Activated naive CD8-positive, alpha-beta T cell treated with anti-CD3 and anti-CD28 coated beads for 36 hours (primary cell): ENCODE results near the gene NEUROD2. TPM values are rescaled to one million over a fixed set of nuclear protein-coding genes. Genes with fewer than 3 reads are reported as not detected.

ENCODE experiments used
- DNase-seq: peaks from one replicate; pipeline ENCODE4 v3.0.0; 2021
- H3K27ac Mint-ChIP-seq: one replicate; pipeline ENCODE4 v1.8.0; 2022; ENCODE audit warnings: mild to moderate bottlenecking, moderate library complexity, mixed read lengths
- H3K27me3 Mint-ChIP-seq: one replicate; pipeline ENCODE4 v1.8.0; 2022; ENCODE audit warnings: mild to moderate bottlenecking, mixed read lengths
- H3K36me3 Mint-ChIP-seq: one replicate; pipeline ENCODE4 v1.8.0; 2021; ENCODE audit warnings: mild to moderate bottlenecking, mixed read lengths
- H3K4me1 Mint-ChIP-seq: one replicate; pipeline ENCODE4 v1.8.0; 2021; ENCODE audit warnings: mixed read lengths
- H3K4me3 Mint-ChIP-seq: one replicate; pipeline ENCODE4 v1.8.0; 2022; ENCODE audit warnings: mild to moderate bottlenecking, moderate library complexity, mixed read lengths
- H3K9me3 Mint-ChIP-seq: one replicate; pipeline ENCODE4 v1.8.0; 2022; ENCODE audit warnings: mixed read lengths
- total RNA-seq, 2 experiments: library from RNA; stranded (reverse); gene quantifications; one replicate each; pipeline ENCODE4 v1.2.3, GENCODE V29; 2021

Gene NEUROD2
- total RNA-seq, 2 experiments from 2014 or later, result not detected

DNA sequence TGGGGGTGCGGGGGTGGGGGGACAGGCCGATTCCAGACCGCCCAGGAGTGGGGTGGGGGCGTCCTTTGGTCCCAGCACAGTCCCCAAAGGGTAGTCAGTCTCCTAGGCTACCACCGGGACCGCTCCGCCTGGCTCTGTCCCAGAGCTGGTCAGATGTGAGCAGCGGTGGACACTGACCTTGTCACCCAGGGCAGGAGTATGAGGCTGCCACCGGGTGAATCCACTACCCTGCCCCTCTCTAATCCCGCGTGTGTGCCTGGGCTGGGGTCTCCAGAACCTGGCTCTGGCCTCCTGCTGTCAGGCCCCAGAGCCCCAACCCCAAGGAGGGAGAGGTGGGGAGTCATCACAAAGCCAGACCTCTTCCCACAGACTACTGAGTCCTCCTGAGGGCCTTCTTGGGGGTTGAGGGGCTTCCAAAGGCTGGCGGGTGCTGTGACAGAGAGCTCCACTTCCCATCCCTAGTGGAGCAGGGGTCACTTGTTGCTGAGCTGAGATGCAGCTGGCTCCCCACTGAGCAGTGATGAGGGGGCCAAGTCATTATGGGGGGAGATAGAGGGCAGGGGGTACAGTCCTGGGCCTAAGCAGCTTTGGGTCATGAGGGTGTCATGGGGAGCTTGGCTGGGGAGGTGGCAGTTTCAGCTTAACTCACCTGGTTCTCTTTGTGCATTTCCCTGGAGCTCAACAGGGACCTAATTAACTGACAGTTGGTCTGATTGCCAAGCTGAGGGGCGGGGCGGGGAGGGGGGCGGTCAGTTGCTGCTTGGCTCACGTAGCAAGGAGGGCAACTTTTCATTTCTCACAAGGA, 20.2 kb upstream of the NEUROD2 start:
- no peaks in the 10 kb centered on the region for H3K9me3 Mint-ChIP-seq
- H3K4me1 Mint-ChIP-seq, result peaks cover 12% of the 10 kb centered on the region
- no peaks in the 10 kb centered on the region for H3K36me3 Mint-ChIP-seq
- H3K27ac Mint-ChIP-seq, result no peak overlapping the region
- peaks cover 42% of the 10 kb centered on the region for H3K27me3 Mint-ChIP-seq
- no peak overlapping the region for H3K4me3 Mint-ChIP-seq
- no peak for DNase-seq

DNA sequence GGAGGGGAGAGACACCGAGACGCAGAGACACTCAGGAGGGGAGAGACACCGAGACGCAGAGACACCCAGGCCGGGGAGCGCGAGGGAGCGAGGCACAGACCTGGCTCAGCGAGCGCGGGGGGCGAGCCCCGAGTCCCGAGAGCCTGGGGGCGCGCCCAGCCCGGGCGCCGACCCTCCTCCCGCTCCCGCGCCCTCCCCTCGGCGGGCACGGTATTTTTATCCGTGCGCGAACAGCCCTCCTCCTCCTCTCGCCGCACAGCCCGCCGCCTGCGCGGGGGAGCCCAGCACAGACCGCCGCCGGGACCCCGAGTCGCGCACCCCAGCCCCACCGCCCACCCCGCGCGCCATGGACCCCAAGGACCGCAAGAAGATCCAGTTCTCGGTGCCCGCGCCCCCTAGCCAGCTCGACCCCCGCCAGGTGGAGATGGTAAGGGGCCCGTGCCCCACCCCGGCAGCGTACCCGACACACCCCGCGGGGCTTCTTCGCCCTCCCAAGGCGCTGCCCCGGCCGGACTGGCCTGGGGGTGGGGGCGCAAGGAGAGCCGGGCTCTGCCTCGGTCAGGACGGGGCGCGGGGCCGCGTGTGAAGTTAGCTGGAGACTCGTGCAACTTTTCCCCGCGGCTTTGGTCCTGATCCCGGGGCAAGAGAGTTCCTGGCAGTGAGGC, 19.5 kb upstream of the NEUROD2 start:
- H3K9me3 Mint-ChIP-seq, result no peaks in the 10 kb centered on the region
- no peak overlapping the region for H3K27ac Mint-ChIP-seq
- H3K36me3 Mint-ChIP-seq, result no peaks in the 10 kb centered on the region
- no peak for DNase-seq
- peaks cover 14% of the 10 kb centered on the region for H3K4me1 Mint-ChIP-seq
- H3K4me3 Mint-ChIP-seq, result peak overlapping the region; percentile 50
- H3K27me3 Mint-ChIP-seq, result peaks cover 42% of the 10 kb centered on the region

DNA sequence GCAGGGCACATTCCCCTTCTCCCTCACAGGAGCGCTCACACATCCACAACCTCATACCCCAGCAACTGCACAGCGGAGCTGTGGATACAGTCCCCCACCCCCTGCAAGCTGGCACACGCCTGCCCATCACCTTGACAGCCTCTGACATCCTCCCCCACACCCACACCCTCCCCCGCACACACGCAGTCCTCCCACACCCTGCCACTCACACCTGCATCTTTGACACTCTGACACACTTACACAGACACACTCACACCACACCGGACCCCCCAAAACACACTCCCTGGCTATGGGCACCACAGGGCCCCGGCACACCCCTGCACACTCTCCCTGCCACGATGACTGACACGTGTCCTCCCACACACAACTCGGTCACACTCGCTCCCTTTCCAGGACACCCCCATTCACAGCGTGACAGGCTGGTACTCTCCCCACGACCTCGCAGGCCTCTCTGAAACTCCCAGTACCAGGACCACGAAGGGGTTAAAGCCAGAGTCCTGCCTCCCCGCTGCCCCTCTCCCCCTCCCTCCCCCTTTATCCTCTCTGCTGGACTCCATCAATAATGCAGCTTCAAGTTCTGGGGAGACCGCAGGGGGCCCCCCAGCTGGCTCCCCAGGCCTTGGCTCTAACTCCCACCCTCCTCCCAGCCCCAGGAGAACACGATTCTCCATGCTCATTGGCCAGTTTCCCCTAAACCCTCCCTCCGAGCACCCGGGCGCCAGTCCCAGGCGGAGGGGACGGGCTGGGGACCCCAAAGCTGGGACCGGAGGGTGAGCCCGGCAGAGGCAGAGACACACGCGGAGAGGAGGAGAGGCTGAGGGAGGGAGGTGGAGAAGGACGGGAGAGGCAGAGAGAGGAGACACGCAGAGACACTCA, 18.7 kb upstream of the NEUROD2 start, which contains the start of gene PPP1R1B:
PPP1R1B (plus strand) TSS at position 782 of the 876 bp plus-strand sequence. CDS start 441 bp downstream, outside the sequence.
- Mint-ChIP-seq H3K4me3 (peak within 1 kb of the TSS; percentile 50), H3K27ac (no peak within 1 kb of the TSS), H3K27me3 (peaks cover 42% of the 10 kb centered on the region), H3K36me3 (no peaks in the 10 kb centered on the region), H3K4me1 (peaks cover 19% of the 10 kb centered on the region), H3K9me3 (no peaks in the 10 kb centered on the region)
- DNase-seq, result no peak

DNA sequence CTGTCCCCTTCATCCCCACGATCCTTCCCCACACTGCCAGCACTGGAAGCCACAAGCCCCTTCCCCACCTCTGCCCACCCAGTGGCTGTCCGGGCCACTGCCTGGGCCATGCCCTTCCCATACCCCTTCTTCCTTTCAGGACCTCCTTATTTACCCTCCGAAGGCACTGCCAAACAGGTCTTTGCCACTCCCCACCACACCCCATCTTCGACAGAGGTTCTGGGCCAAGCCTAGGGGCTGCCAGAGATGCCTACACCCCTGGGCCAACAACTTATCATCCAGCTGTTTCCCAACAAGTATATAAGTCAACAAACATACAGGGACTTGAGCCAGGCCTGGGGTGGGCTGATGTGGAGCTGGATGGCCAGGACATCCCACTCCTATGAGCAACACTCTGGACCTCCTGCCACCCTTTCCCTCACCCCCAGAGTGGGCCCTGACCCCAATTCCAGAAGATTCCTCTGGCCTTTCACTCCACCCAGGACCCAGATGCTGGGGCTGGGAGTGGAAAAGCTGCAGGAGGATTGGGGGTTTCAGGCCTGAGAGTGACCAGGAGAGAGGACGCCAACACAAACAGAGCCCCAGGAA, 17.6 kb upstream of the NEUROD2 start:
- no peak overlapping the region for H3K27ac Mint-ChIP-seq
- H3K27me3 Mint-ChIP-seq, result peaks cover 42% of the 10 kb centered on the region
- H3K4me3 Mint-ChIP-seq, result no peak overlapping the region
- no peaks in the 10 kb centered on the region for H3K36me3 Mint-ChIP-seq
- H3K4me1 Mint-ChIP-seq, result peaks cover 19% of the 10 kb centered on the region
- DNase-seq, result no peak
- no peaks in the 10 kb centered on the region for H3K9me3 Mint-ChIP-seq

DNA sequence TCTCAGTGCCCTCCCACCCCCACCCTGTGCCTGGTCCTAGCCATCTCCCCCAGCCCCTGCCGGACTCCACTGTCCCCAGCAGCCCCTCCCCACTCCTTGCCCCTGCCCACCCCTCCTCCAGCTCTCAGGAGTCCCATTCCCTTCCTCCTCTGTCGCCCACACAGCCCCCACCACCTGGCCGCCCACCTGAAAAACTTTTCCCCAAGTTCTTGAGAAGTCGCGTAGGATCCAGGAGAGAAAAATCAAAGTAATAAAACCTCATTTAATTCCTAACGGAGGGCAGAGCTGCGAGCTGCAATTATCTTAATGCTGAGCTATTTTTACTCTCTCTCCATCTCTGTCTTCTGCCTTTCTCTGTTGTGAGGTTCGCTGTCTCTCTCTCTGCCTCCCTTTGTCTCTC, 16.6 kb upstream of the NEUROD2 start:
- no peaks in the 10 kb centered on the region for H3K36me3 Mint-ChIP-seq
- no peak overlapping the region for H3K27ac Mint-ChIP-seq
- H3K4me3 Mint-ChIP-seq, result no peak overlapping the region
- no peak for DNase-seq
- H3K27me3 Mint-ChIP-seq, result peaks cover 42% of the 10 kb centered on the region
- H3K4me1 Mint-ChIP-seq, result peaks cover 19% of the 10 kb centered on the region
- H3K9me3 Mint-ChIP-seq, result no peaks in the 10 kb centered on the region

DNA sequence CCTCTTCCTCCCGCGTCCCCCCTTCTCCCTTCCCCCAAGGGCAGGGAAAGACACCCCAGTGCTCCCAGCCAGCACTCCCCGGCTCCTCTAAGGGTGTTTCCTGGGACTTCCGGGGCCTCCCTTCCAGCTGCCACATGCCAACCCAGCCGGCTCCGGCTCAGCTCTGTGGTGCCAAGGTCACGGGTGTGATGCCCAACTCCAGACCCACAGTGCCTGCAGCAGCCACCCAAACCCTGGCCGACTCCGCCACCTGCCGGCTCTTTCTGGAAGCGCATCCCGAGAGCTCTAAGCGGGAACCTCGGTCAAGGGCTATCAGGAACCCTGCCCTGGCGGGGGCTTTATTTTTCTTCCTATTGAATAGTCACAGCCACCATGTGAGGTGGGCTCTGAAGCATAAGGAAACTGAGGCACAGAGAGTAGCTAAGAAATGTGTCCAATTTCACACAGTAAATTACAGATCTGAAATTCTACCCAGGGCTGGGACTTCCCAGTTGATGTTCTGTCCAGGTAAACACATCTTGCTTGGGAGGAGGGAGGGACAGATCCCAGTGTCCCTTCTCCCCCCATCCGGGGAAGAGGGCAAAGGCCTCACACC, 15.7 kb upstream of the NEUROD2 start:
- peaks cover 37% of the 10 kb centered on the region for H3K27me3 Mint-ChIP-seq
- H3K27ac Mint-ChIP-seq, result no peak overlapping the region
- peaks cover 19% of the 10 kb centered on the region for H3K4me1 Mint-ChIP-seq
- no peak overlapping the region for H3K4me3 Mint-ChIP-seq
- no peaks in the 10 kb centered on the region for H3K36me3 Mint-ChIP-seq
- DNase-seq, result peak; percentile 84
- H3K9me3 Mint-ChIP-seq, result no peaks in the 10 kb centered on the region

DNA sequence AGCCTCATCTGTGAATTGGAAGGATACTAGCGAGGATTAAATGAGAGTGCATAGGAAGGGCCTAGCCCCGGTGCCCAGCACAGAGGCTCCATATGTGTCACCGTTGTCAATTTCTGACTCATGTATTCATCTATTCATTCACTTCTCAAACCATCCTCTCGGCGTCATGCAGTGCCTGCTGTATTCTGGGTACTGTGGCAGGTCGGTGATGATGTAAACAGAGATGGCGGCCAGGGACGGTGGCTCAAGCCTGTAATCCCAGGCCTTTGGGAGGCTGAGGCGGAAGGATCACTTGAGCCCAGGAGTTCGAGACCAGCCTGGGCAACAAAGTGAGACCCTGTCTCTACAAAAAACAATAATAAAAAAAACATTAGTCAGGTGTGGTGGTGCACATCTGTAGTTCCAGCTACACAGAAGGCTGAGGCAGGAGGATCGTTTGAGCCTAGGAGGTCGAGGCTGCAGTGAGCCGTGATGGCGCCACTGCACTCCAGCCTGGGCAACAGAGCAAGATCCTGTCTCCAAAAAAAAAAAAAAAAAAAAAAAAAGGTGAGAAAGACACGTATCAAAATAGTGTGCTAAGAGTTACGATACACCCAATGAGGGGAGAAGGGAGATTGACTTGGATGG, 14.8 kb upstream of the NEUROD2 start:
- H3K36me3 Mint-ChIP-seq, result no peaks in the 10 kb centered on the region
- peaks cover 19% of the 10 kb centered on the region for H3K4me1 Mint-ChIP-seq
- H3K9me3 Mint-ChIP-seq, result no peaks in the 10 kb centered on the region
- peak overlapping the region; percentile 61 for H3K4me3 Mint-ChIP-seq
- H3K27me3 Mint-ChIP-seq, result peaks cover 28% of the 10 kb centered on the region
- H3K27ac Mint-ChIP-seq, result no peak overlapping the region
- DNase-seq, result no peak

DNA sequence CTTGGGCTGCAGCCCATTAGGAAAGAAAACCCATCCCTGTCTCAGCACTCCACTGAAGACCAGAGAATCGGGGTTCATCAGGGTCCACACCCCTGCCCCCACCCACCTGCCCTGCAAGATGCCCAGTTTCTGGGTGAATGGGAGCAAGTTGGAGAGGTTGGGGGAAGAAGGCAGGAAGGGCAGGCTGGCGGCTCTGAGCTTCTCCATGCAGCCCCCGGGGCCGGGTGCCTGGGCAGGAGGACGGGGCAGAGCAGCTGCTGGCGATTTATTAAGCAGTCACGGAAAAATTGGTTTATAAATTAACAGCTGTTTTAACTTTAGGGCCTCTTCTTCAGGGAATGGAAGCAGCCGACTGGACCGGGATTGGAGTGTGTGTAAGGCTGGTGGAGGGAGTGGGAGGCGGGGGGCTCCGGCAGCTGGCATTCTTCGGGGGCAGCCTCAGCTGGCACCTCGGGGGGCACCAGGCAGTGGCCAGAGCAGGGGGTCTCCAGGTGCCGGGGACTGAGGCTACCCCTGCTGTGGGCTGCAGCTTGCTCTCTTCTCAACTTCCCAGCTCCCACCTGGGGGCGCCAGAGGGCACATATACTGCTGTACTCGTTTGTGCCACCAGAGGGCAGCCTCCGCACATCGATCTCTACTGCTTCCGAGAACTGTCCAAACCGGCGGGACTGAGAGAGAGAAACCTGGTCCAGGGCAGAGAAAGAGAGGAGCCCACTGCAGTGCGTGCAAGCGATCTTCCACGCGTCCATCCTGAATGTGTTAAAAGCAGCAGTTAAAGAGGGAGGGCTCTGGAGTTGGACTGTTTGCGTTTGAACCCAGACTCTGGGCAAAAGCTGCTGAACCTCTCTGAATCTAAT, 14.0 kb upstream of the NEUROD2 start:
- no peaks in the 10 kb centered on the region for H3K9me3 Mint-ChIP-seq

DNA sequence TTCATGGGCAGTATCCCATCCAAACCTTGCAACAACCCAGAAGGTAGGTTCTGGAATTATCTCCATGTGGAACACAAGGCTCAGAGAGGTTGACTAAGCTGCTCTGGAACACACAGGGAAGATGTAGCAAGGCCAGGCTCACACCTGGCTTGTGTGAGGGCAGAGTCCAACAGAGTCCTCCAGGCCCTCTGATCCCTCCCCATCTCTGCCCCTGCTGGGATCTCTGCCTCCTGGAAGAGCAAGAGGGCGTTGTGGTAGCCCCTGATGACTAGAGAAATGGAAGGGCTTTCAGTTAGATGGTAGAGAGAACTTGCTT, 12.0 kb upstream of the NEUROD2 start:
- Mint-ChIP-seq H3K27me3 (peaks cover 14% of the 10 kb centered on the region), H3K36me3 (no peaks in the 10 kb centered on the region), H3K9me3 (no peaks in the 10 kb centered on the region), H3K27ac (no peak overlapping the region), H3K4me3 (no peak overlapping the region), H3K4me1 (peaks cover 13% of the 10 kb centered on the region)
- no peak for DNase-seq

More for the DNA sequence above, 14.0 kb upstream of the NEUROD2 start:
- H3K27me3 Mint-ChIP-seq, result peaks cover 26% of the 10 kb centered on the region
- no peaks in the 10 kb centered on the region for H3K36me3 Mint-ChIP-seq
- H3K4me3 Mint-ChIP-seq, result peak overlapping the region; percentile 61
- H3K4me1 Mint-ChIP-seq, result peaks cover 18% of the 10 kb centered on the region
- DNase-seq, result peak; percentile 82
- no peak overlapping the region for H3K27ac Mint-ChIP-seq

DNA sequence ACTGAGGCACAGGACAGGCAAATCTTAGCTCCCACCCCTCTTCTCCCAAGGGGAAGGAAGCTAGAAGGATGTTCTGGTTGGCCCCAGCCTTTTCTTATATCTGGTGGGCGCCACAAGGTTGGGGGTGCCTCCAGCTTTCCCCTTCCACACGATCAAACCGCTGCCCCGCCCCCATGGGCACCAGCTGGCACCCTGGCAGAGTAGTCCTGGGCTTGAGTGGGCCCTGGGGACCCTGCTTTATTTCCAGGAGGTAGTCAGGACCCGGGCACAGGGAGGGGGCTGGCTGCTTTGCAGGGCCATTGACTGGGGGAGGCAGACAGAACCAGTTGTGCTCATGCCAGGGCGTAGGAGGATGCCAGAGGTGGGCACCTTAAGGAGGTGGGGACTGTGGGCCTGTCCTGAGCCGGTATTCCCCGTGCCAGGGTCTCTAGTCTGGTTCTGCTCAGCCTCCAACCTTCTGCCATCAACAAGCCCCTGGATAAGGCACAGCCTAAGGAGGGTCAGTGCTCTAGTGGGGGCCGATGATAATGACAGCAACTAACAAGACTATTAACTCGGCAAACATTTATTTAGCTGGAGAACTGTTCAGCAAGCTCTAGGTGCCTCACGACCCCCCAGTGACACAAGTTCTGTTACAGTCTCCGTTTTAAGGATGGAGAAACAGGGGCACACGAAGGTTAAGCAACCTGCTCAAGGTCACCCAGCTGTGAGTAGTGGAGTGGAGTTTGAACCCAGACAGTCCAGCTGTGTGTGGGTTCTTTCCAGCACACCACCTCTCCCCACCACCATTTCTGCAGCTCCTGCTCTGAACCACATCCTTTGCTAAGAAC, 11.5 kb upstream of the NEUROD2 start:
- Mint-ChIP-seq H3K4me1 (peaks cover 13% of the 10 kb centered on the region), H3K4me3 (no peak overlapping the region), H3K27me3 (peaks cover 12% of the 10 kb centered on the region), H3K9me3 (no peaks in the 10 kb centered on the region), H3K27ac (no peak overlapping the region), H3K36me3 (no peaks in the 10 kb centered on the region)
- no peak for DNase-seq

DNA sequence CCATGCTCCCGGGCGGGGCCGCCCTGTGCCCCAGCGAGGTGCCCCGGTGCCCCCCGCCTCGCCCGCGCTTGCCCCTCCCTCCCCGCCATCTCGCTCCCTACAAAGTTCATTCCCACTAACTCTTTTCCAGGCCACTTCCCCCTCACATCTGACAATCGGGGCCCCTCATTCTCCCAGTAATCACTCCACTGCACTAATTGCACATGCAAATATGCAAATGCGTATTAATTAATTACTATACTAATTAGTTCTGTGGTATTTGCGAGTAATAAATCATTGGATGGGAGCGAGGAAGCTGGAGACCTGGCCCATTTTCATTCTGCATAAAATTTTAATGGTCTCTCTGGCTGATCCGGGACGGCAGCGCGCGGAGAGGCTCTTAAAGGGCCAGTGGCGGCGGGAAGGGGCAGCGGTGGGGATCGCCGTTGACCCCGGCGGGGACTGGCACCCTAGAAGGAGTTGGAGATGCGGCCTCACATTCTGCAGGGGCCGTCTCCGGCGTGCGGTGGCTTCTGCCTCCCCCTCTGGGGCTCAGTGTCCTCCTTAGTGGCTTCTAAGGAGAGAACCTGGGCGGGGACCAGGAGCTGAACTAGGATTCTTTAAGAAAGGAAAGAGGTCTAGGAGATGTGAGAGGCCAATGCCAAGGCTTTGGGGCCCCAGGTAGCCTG, 10.7 kb upstream of the NEUROD2 start:
- no peak for DNase-seq
- Mint-ChIP-seq H3K4me1 (peaks cover 11% of the 10 kb centered on the region), H3K27me3 (peaks cover 12% of the 10 kb centered on the region), H3K4me3 (peak overlapping the region; percentile 70), H3K9me3 (no peaks in the 10 kb centered on the region), H3K36me3 (no peaks in the 10 kb centered on the region), H3K27ac (peak overlapping the region; percentile 54)

DNA sequence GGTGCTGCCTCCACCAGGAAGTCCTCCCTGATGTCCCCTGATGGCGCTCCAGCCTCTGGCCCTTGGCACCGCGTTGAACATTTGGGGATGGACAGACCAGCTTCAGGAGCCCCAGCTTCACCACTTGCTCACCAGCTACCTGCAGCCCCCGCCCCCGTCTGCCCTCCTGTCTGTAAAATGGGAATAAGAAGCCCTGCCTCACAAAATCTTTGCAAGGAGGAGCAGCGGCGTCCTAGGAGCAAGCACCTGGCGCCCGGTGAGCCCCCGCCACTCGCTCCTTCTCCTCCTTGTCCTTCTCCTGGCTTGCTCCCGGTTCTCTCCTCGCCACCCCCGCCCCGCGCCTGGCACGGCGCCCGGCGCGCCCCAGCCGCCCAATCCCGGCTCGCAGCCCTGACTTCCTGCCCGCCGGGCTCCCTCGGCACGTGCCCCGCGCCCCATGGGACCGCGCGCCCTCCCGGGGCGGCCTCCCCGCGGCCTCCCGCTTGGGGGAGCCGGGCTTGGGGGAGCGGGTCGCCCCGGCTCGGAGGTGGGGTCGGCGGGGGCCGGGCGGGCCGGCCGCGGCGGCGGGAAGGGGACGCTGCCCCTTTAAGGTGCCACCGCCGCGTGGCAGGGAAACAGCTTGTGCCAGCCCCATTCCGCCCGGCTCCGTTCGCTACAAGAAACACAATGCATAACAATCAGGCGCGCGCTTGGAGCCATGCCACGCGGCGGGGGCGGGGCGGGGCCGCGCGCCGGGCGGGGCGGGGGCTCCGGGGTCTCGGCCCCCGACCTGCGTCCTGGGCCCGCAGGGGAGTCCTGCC, 9.9 kb upstream of the NEUROD2 start:
- Mint-ChIP-seq H3K4me3 (peak overlapping the region; percentile 57), H3K27me3 (peaks cover 17% of the 10 kb centered on the region), H3K9me3 (no peaks in the 10 kb centered on the region), H3K36me3 (no peaks in the 10 kb centered on the region), H3K4me1 (peaks cover 8% of the 10 kb centered on the region), H3K27ac (no peak overlapping the region)
- peak; percentile 62 for DNase-seq
